Motor neuron (in vitro differentiated cells): ENCODE measurements around the gene RGSL1. TPM values are rescaled to one million over a fixed set of nuclear protein-coding genes. Genes with fewer than 3 reads are reported as not detected.

Experiments
- ATAC-seq, 8 experiments: fragments of 200-7000 bp; cut with Tn5 transposase; replicated peaks in 6 of 8; 2 replicates each; pipeline ENCODE4 v1.8.0; 2021; ENCODE audit warnings: mild to moderate bottlenecking in 8 of 8, moderate library complexity in 8 of 8
- H3K27ac ChIP-seq, 2 donors: fragments of 250-450 bp; sonication (Bioruptor Pico); 2 replicates each; pipeline ENCODE4 v1.9.0; 2021; ENCODE audit warnings: antibody characterized with exemption in 2 of 2, mild to moderate bottlenecking in 2 of 2, moderate library complexity in 1 of 2
- H3K4me1 ChIP-seq, 2 donors: fragments of 250-450 bp; sonication (Bioruptor Pico); replicated peaks in 1 of 2; 2 replicates each; pipeline ENCODE4 v1.6.1; 2021; ENCODE audit warnings: antibody characterized with exemption in 2 of 2, mild to moderate bottlenecking in 2 of 2, moderate library complexity in 1 of 2
- H3K4me3 ChIP-seq, 5 donors: fragments of 250-450 bp; sonication (Bioruptor Pico); 2 replicates each; pipeline ENCODE4 v1.9.0; 2021; ENCODE audit warnings: antibody characterized with exemption in 5 of 5, mild to moderate bottlenecking in 5 of 5, moderate library complexity in 4 of 5
- WGBS, 10 experiments: fragments of 450-650 bp; shearing (Covaris generic); methylation state at CpG; one replicate each; pipeline ENCODE4 v1.0.0; 2022; 5-methylcytosine and 5-hydroxymethylcytosine counted together
- in situ Hi-C, 9 experiments: fragments of 400-800 bp; cut with MboI; loops; one replicate each; pipeline ENCODE4 v1.15.0; 2021; ENCODE audit warnings: low sequenced_read_pairs in 9 of 9, low pct_unique_long_range_greater_than_20kb in 2 of 9; ENCODE audit not compliant: unreplicated experiment in 9 of 9
- total RNA-seq, 8 experiments: library from RNA; unstranded; fragments of 300-600 nt; gene quantifications; 2 replicates each; pipeline versions ENCODE4 v1.2.3 to v1.2.4, GENCODE V29; 2022

Gene RGSL1
- total RNA-seq, 8 experiments from 2014 or later: 0.17 to 2.2 (median 0.21) TPM; not detected in 3

- Histone ChIP-seq H3K27ac (no peak overlapping the region), H3K4me3 (no peak overlapping the region), H3K4me1 (peaks cover 0 to 2% of the 10 kb centered on the region in 2 donors)
- in situ Hi-C loops: no loop called here
- peak in 2 of 8 experiments; percentile 70 to 97 for ATAC-seq
- WGBS, 10 experiments: 8 to 80% (median 64%) methylated on average over 2 to 7 of the region's 7 CpGs
Observed at GRCh38 chr1:182453631-182454030, 3.7 kb downstream of the RGSL1 start.

- ATAC-seq: no peak
- no peak overlapping the region for H3K4me3 ChIP-seq
- peaks cover 0 to 5% of the 10 kb centered on the region in 2 donors for H3K4me1 ChIP-seq
- in situ Hi-C loops: no loop called here
- H3K27ac ChIP-seq: no peak overlapping the region
- WGBS, 10 experiments: 0 to 100% (median 73%) methylated on average over 1 to 3 of the region's 3 CpGs; no CpG with 5 or more reads in 3 of the 10 experiments
Observed at GRCh38 chr1:182457844-182458243, 7.9 kb downstream of the RGSL1 start.

- 10 to 100% (median 81%) methylated on average over 2 to 3 of the region's 3 CpGs for WGBS, 10 experiments
- peaks cover 0 to 5% of the 10 kb centered on the region in 2 donors for H3K4me1 ChIP-seq
- ATAC-seq: no peak
- in situ Hi-C loops: no loop called here
- no peak overlapping the region for H3K27ac ChIP-seq
- no peak overlapping the region for H3K4me3 ChIP-seq
Observed at GRCh38 chr1:182459949-182460348, 10.0 kb downstream of the RGSL1 start.

- no peak overlapping the region for H3K4me3 ChIP-seq
- peaks cover 0 to 5% of the 10 kb centered on the region in 2 donors for H3K4me1 ChIP-seq
- in situ Hi-C loops: no loop called here
- no peak overlapping the region for H3K27ac ChIP-seq
- no peak for ATAC-seq
Observed at GRCh38 chr1:182460550-182460951, 10.6 kb downstream of the RGSL1 start.

GRCh38 chr1:182473556-182473955 lies 23.6 kb downstream of the RGSL1 start:
- Histone ChIP-seq H3K4me3 (no peak overlapping the region), H3K27ac (no peak overlapping the region), H3K4me1 (no peaks in the 10 kb centered on the region)
- no peak for ATAC-seq
- 0 to 96% (median 89%) methylated on average over 3 to 4 of the region's 4 CpGs; no CpG with 5 or more reads in 3 of the 10 experiments for WGBS, 10 experiments
- in situ Hi-C loops: no loop called here

GRCh38 chr1:182476625-182477024 lies 26.7 kb downstream of the RGSL1 start:
- 0 to 72% (median 56%) methylated on average over 1 to 2 of the region's 2 CpGs; no CpG with 5 or more reads in 5 of the 10 experiments for WGBS, 10 experiments

GRCh38 chr1:182478238-182478637 lies 28.3 kb downstream of the RGSL1 start:
- in situ Hi-C loops: no loop called here
- ATAC-seq: no peak
- H3K4me3 ChIP-seq: no peak overlapping the region
- no peak overlapping the region for H3K27ac ChIP-seq
- no peaks in the 10 kb centered on the region for H3K4me1 ChIP-seq

More at GRCh38 chr1:182476625-182477024, 26.7 kb downstream of the RGSL1 start:
- no peak for ATAC-seq
- H3K27ac ChIP-seq: no peak overlapping the region
- H3K4me1 ChIP-seq: no peaks in the 10 kb centered on the region
- in situ Hi-C loops: no loop called here
- H3K4me3 ChIP-seq: no peak overlapping the region

GRCh38 chr1:182484067-182484466 lies 34.1 kb downstream of the RGSL1 start:
- H3K4me1 ChIP-seq: no peaks in the 10 kb centered on the region
- in situ Hi-C loops: no loop called here
- H3K27ac ChIP-seq: no peak overlapping the region
- no peak overlapping the region for H3K4me3 ChIP-seq
- 0 to 100% (median 100%) methylated on average over 1 to 2 of the region's 2 CpGs; no CpG with 5 or more reads in 3 of the 10 experiments for WGBS, 10 experiments
- ATAC-seq: no peak

GRCh38 chr1:182484531-182485257 lies 34.7 kb downstream of the RGSL1 start:
- H3K4me1 ChIP-seq: no peaks in the 10 kb centered on the region
- ATAC-seq: peak in 3 of 8 experiments; percentile 38 to 74 (median 62)
- 0 to 86% (median 71%) methylated on average over 1 to 5 of the region's 5 CpGs; no CpG with 5 or more reads in 2 of the 10 experiments for WGBS, 10 experiments
- in situ Hi-C loops: no loop called here
- H3K4me3 ChIP-seq: no peak overlapping the region
- no peak overlapping the region for H3K27ac ChIP-seq

GRCh38 chr1:182485861-182486260 lies 35.9 kb downstream of the RGSL1 start:
- in situ Hi-C loops: no loop called here
- WGBS, 10 experiments: 25 to 100% (median 84%) methylated on average over 2 to 3 of the region's 3 CpGs

GRCh38 chr1:182488803-182489202 lies 38.9 kb downstream of the RGSL1 start:
- ATAC-seq: no peak
- WGBS, 10 experiments: 17 to 100% (median 91%) methylated on average over 1 of the region's 1 CpG; no CpG with 5 or more reads in 5 of the 10 experiments

More at GRCh38 chr1:182485861-182486260, 35.9 kb downstream of the RGSL1 start:
- H3K27ac ChIP-seq: no peak overlapping the region
- ATAC-seq: no peak
- H3K4me3 ChIP-seq: no peak overlapping the region
- H3K4me1 ChIP-seq: no peaks in the 10 kb centered on the region

GRCh38 chr1:182493063-182493462 lies 43.1 kb downstream of the RGSL1 start:
- no peak for ATAC-seq
- Histone ChIP-seq H3K4me1 (no peaks in the 10 kb centered on the region), H3K27ac (no peak overlapping the region), H3K4me3 (no peak overlapping the region)
- in situ Hi-C loops: no loop called here
- WGBS, 10 experiments: 0 to 94% (median 66%) methylated on average over 1 to 2 of the region's 2 CpGs; no CpG with 5 or more reads in 1 of the 10 experiments

More at GRCh38 chr1:182488803-182489202, 38.9 kb downstream of the RGSL1 start:
- Histone ChIP-seq H3K4me1 (no peaks in the 10 kb centered on the region), H3K4me3 (no peak overlapping the region), H3K27ac (no peak overlapping the region)
- in situ Hi-C loops: no loop called here

GRCh38 chr1:182495002-182495401 lies 45.1 kb downstream of the RGSL1 start:
- in situ Hi-C loops: no loop called here
- no peak for ATAC-seq

GRCh38 chr1:182495693-182496092 lies 45.7 kb downstream of the RGSL1 start:
- in situ Hi-C loops: no loop called here
- no peaks in the 10 kb centered on the region for H3K4me1 ChIP-seq
- H3K4me3 ChIP-seq: no peak overlapping the region
- no peak for ATAC-seq
- no peak overlapping the region for H3K27ac ChIP-seq

More at GRCh38 chr1:182495002-182495401, 45.1 kb downstream of the RGSL1 start:
- Histone ChIP-seq H3K27ac (no peak overlapping the region), H3K4me1 (no peaks in the 10 kb centered on the region), H3K4me3 (no peak overlapping the region)
